Smooth muscle cell (in vitro differentiated cells): ENCODE results near the gene FAM180B. TPM values are rescaled to one million over a fixed set of nuclear protein-coding genes. Genes with fewer than 3 reads are reported as not detected.

Experiments
- DNase-seq: peaks from one replicate; lab custom pipeline; 2025; ENCODE audit not compliant: unreplicated experiment; lab: John Stamatoyannopoulos, UW
- H2AFZ ChIP-seq: fragments of 200-600 bp; sonication (generic); 2 replicates; pipeline ENCODE4 v1.6.0; 2016; ENCODE audit warnings: antibody characterized with exemption, low read depth, mild to moderate bottlenecking
- H3F3A ChIP-seq: fragments of 200-600 bp; sonication (generic); 2 replicates; pipeline ENCODE4 v1.6.0; 2017; ENCODE audit warnings: antibody characterized with exemption, low read depth
- H3K27ac ChIP-seq: fragments of 200-600 bp; sonication (generic); 2 replicates; pipeline ENCODE4 v1.5.1; 2016; ENCODE audit warnings: low read depth, mild to moderate bottlenecking
- H3K27me3 ChIP-seq: fragments of 200-600 bp; sonication (generic); 2 replicates; pipeline ENCODE4 v1.6.1; 2016; ENCODE audit warnings: low read depth, mild to moderate bottlenecking
- H3K36me3 ChIP-seq: fragments of 200-600 bp; sonication (generic); 2 replicates; pipeline ENCODE4 v1.5.1; 2016; ENCODE audit warnings: low read depth
- H3K4me1 ChIP-seq: fragments of 200-600 bp; sonication (generic); 2 replicates; pipeline ENCODE4 v1.5.1; 2016; ENCODE audit warnings: low read depth
- H3K4me2 ChIP-seq: fragments of 200-600 bp; sonication (generic); 2 replicates; pipeline ENCODE4 v1.6.0; 2016; ENCODE audit warnings: mild to moderate bottlenecking
- H3K4me3 ChIP-seq: fragments of 200-600 bp; sonication (generic); 2 replicates; pipeline ENCODE4 v1.5.1; 2016; ENCODE audit warnings: mild to moderate bottlenecking
- H3K79me2 ChIP-seq: fragments of 200-600 bp; sonication (generic); 2 replicates; pipeline ENCODE4 v1.6.0; 2016; ENCODE audit warnings: low read depth, mild to moderate bottlenecking
- H3K9ac ChIP-seq: fragments of 200-600 bp; sonication (generic); 2 replicates; pipeline ENCODE4 v1.6.0; 2016; ENCODE audit warnings: low read depth
- H3K9me3 ChIP-seq: fragments of 200-600 bp; sonication (generic); replicated peaks from 2 replicates; pipeline ENCODE4 v1.5.1; 2016; ENCODE audit warnings: low read depth
- H4K20me1 ChIP-seq: fragments of 200-600 bp; sonication (generic); 2 replicates; pipeline ENCODE4 v1.6.0; 2016; ENCODE audit warnings: low read depth
- CTCF ChIP-seq: fragments of 200-600 bp; sonication (generic); IDR thresholded peaks from 2 replicates; pipeline ENCODE4 v1.5.1; 2017; ENCODE audit warnings: borderline replicate concordance, mild to moderate bottlenecking, antibody characterized with exemption; ENCODE audit not compliant: insufficient read depth, poor library complexity, severe bottlenecking
- WGBS: methylation state at CpG from one replicate; pipeline ENCODE4 v1.1.7; 2016; ENCODE audit warnings: low lambda C conversion rate; 5-methylcytosine and 5-hydroxymethylcytosine counted together
- polyA plus RNA-seq: library from polyadenylated mRNA; unstranded; fragments of >200 nt; fragmentation: Nextera tagmentation; extraction: Ambion mirVana; gene quantifications from 2 replicates; pipeline ENCODE4 v1.2.1, GENCODE V29; 2016
- total RNA-seq: library from RNA; depleted of rRNA; stranded (reverse); fragments of >200 nt; gene quantifications from 2 replicates; pipeline ENCODE4 v1.2.3, GENCODE V29; 2014

Gene FAM180B
- total and polyA plus RNA-seq, 2 experiments from 2014 or later, result not detected

DNA sequence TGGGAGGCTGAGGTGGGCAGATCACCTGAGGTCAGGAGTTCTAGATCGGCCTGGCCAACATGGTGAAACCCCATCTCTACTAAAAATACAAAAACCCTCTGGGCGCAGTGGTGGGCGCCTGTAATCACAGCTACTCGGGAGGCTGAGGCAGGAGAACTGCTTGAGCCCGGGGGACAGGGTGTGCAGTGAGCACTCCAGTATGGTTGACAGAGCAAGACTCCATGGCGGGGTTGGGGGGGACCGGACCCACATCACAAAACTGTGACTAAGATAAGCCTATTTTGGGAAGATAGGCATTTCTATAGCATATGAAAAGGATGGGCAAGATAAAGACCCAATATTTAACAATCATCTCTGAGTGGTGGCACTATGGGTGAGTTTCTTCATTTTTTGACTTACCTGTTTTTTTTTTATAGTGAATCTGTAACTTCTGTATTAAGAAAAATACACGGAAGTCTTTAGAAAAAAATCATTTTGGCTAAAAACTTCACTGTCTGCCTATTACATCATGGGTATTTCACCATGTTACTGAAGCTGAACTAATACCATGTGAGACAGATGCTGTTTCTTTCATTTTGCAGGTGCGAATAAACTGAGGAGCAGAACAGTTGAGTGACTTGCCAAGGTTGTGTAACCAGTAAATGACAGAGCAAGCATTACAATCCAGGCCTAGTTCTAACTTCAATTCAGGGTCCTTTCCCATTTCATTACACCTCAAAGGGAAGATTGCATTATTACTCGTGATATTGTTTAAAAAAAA, 36.0 kb upstream of the FAM180B start:
- Histone ChIP-seq H3K4me2 (no peak overlapping the region), H4K20me1 (peaks cover 69% of the 10 kb centered on the region), H3K9me3 (no peaks in the 10 kb centered on the region), H3K36me3 (no peaks in the 10 kb centered on the region), H3F3A (no peaks in the 10 kb centered on the region), H3K27ac (no peak overlapping the region), H3K27me3 (no peaks in the 10 kb centered on the region), H3K4me1 (peaks cover 21% of the 10 kb centered on the region), H3K79me2 (peaks cover 75% of the 10 kb centered on the region), H3K4me3 (peak overlapping the region; percentile 99), H2AFZ (no peak overlapping the region), H3K9ac (no peak overlapping the region)
- TF ChIP-seq CTCF, result no peak
- WGBS, result 96% methylated on average over 10 of the region's 10 CpGs
- no peak for DNase-seq

DNA sequence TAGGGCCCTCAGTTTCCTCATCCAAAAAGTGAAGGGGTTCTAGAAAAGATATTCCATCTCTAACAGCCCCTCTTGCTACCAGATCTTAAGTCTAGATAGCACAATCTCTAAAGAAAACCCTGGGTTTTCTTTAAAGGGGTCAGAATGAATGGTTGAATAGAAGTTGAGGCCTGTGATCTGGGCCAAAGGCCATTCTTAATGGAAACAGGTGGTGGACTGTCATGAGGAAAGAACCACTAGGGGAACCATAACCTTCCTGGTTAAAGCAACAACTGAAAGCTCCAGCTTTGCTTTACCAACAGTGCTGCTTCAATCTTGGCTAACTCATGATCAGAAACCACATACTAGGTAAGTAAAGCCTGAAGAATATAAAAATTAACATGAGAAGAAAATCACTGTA, 35.4 kb upstream of the FAM180B start:
- H4K20me1 ChIP-seq, result peaks cover 64% of the 10 kb centered on the region
- peaks cover 21% of the 10 kb centered on the region for H3K4me1 ChIP-seq
- H3K79me2 ChIP-seq, result peaks cover 68% of the 10 kb centered on the region
- H3K27me3 ChIP-seq, result no peaks in the 10 kb centered on the region
- no peak overlapping the region for H2AFZ ChIP-seq
- H3K27ac ChIP-seq, result peak overlapping the region; percentile 87
- H3F3A ChIP-seq, result no peaks in the 10 kb centered on the region
- peak overlapping the region; percentile 99 for H3K4me2 ChIP-seq
- peak; percentile 12 for TF ChIP-seq CTCF
- no peak overlapping the region for H3K9ac ChIP-seq
- no peak for DNase-seq
- H3K9me3 ChIP-seq, result no peaks in the 10 kb centered on the region
- peak overlapping the region; percentile 99 for H3K4me3 ChIP-seq
- no peaks in the 10 kb centered on the region for H3K36me3 ChIP-seq

DNA sequence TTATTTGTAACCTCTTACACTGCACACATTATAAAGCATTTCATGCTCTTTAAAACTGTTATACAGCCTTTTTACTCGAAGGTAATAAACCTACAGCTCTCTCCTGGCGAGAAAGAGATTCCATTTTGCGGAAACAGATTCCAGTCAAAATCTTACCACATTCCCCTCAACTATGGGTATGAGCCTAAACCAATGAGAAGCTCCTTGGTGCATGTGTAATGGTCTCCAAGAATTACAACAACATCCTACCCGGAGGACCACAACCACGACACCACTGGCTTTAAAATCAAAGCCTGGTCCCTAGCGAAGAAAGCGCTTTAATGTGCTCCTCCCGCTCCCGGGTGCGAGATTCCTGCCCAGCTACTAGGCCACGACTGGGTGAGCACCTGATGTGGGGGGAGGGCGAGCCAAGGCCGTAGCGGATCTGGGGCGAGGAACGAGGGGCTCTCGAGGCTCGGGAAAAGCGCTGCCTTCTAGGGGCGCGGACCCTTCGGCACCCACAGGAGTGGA, 34.4 kb upstream of the FAM180B start:
- no peaks in the 10 kb centered on the region for H3K9me3 ChIP-seq
- no peaks in the 10 kb centered on the region for H3F3A ChIP-seq
- H3K4me1 ChIP-seq, result peaks cover 21% of the 10 kb centered on the region
- peaks cover 54% of the 10 kb centered on the region for H4K20me1 ChIP-seq
- peak overlapping the region; percentile 99 for H3K4me2 ChIP-seq
- H2AFZ ChIP-seq, result peak overlapping the region; percentile 90
- peak overlapping the region; percentile 99 for H3K4me3 ChIP-seq
- H3K79me2 ChIP-seq, result peaks cover 58% of the 10 kb centered on the region
- H3K27me3 ChIP-seq, result no peaks in the 10 kb centered on the region
- 2% methylated on average over 22 of the region's 22 CpGs for WGBS
- TF ChIP-seq CTCF, result no peak
- H3K9ac ChIP-seq, result peak overlapping the region; percentile 93
- H3K36me3 ChIP-seq, result no peaks in the 10 kb centered on the region
- no peak for DNase-seq
- peak overlapping the region; percentile 87 for H3K27ac ChIP-seq
